GM12874 (cell line): ENCODE results near the gene ZSWIM6.

Experiments used
- CTCF ChIP-seq: IDR thresholded peaks from 2 replicates; pipeline ENCODE4 v1.5.1; 2011; ENCODE audit warnings: low read depth, mild to moderate bottlenecking, control low read depth, low read length, moderate library complexity; ENCODE audit not compliant: insufficient read depth

The ZSWIM6 gene

GRCh38 chr5:61501971-61502370 lies 169.9 kb downstream of the ZSWIM6 start:
- no peak for TF ChIP-seq CTCF

GRCh38 chr5:61504143-61504770 lies 172.2 kb downstream of the ZSWIM6 start:
- no peak for TF ChIP-seq CTCF

- no peak for TF ChIP-seq CTCF
Measured at GRCh38 chr5:61505281-61505680, 173.2 kb downstream of the ZSWIM6 start.

GRCh38 chr5:61507232-61507631 lies 175.2 kb downstream of the ZSWIM6 start:
- TF ChIP-seq CTCF: no peak

GRCh38 chr5:61516946-61517345 lies 184.9 kb downstream of the ZSWIM6 start:
- TF ChIP-seq CTCF: no peak

GRCh38 chr5:61519728-61520277 lies 187.7 kb downstream of the ZSWIM6 start:
- no peak for TF ChIP-seq CTCF

GRCh38 chr5:61523073-61523472 lies 191.0 kb downstream of the ZSWIM6 start:
- no peak for TF ChIP-seq CTCF
